HEK293T (cell line): ENCODE data around the gene CLIP1.

ENCODE experiments used
- ARNT ChIP-seq: fragments of 450-650 bp; IDR thresholded peaks from 2 replicates; pipeline ENCODE4 v1.6.1; 2017; ENCODE audit warnings: mild to moderate bottlenecking
- BHLHE40 ChIP-seq: fragments of 450-650 bp; IDR thresholded peaks from 2 replicates; pipeline ENCODE4 v1.6.1; 2016; ENCODE audit warnings: mild to moderate bottlenecking, moderate library complexity, borderline replicate concordance
- HDGF ChIP-seq: fragments of 450-650 bp; IDR thresholded peaks from 2 replicates; pipeline ENCODE4 v1.6.1; 2017; ENCODE audit warnings: antibody characterized with exemption, borderline replicate concordance
- LEF1 ChIP-seq: fragments of 450-650 bp; IDR thresholded peaks from 2 replicates; pipeline ENCODE4 v1.6.1; 2017; ENCODE audit warnings: mild to moderate bottlenecking, borderline replicate concordance
- SP1 ChIP-seq: fragments of 450-650 bp; IDR thresholded peaks from 2 replicates; pipeline ENCODE4 v1.6.1; 2017
- TF ChIP-seq, protein P1 (sequence below): fragments of 450-650 bp; IDR thresholded peaks from 2 replicates; pipeline ENCODE4 v1.6.1; 2016

DNA sequence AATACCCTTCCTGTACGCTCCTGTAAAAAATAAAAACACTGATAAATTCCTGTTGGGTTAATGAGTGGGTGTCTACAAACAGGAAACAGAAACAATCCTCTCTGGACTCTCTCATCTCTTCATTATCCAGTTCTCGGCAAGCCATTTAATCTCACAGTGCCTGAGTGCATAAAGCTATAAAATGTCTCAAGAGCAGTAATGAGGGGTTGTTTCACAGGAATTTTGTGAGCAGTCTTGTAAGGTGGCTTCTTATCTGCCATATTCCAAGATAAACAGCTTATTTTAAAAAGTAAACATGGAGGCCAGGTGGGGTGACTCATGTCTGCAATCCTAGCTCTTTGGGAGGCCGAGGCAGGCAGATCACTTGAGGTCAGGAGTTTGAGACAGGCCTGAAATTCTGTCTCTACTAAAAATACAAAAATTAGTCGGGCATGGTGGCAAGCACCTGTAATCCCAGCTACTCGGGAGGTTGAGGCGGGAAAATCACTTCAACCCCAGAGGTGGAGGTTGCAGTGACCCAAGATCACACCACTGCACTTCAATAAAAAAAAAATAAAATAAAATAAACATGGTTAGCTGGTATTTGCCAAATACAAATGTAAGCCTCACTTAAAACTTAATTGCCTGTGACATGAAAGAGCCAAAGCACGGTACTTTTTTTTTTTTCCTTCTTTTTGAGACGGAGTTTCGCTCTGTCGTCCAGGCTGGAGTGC lies 54.0 kb downstream of the CLIP1 start:
- TF ChIP-seq BHLHE40 = no peak
- TF ChIP-seq ARNT = no peak
- TF ChIP-seq, protein P1, sequence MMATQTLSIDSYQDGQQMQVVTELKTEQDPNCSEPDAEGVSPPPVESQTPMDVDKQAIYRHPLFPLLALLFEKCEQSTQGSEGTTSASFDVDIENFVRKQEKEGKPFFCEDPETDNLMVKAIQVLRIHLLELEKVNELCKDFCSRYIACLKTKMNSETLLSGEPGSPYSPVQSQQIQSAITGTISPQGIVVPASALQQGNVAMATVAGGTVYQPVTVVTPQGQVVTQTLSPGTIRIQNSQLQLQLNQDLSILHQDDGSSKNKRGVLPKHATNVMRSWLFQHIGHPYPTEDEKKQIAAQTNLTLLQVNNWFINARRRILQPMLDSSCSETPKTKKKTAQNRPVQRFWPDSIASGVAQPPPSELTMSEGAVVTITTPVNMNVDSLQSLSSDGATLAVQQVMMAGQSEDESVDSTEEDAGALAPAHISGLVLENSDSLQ = 0 out of 2 replicates have a peak, but pooled peaks have one; percentile 2
- no peak for TF ChIP-seq SP1
- TF ChIP-seq HDGF = no peak
- TF ChIP-seq LEF1 = no peak
